T-helper 1 cell treated with Interleukin-12 subunit alpha and Interleukin-12 subunit beta and Interleukin-4 antibody, amounts not matched to agents 30 ng/mL and 1 ng/mL, for 36 hours (primary cell): ENCODE measurements around the gene ACAP1. TPM values are rescaled to one million over a fixed set of nuclear protein-coding genes. Genes with fewer than 3 reads are reported as not detected.

ENCODE experiments used
- intact Hi-C: fragments of 100-400 bp; cut with micrococcal nuclease; formaldehyde crosslinking; loops from one replicate; pipeline ENCODE4 v1.15.1; 2024
- total RNA-seq: library from RNA; stranded (reverse); gene quantifications from 2 replicates; pipeline ENCODE4 v1.2.3, GENCODE V29; 2022

The ACAP1 gene
- total RNA-seq, 1 donor from 2014 or later, result 701 TPM

DNA sequence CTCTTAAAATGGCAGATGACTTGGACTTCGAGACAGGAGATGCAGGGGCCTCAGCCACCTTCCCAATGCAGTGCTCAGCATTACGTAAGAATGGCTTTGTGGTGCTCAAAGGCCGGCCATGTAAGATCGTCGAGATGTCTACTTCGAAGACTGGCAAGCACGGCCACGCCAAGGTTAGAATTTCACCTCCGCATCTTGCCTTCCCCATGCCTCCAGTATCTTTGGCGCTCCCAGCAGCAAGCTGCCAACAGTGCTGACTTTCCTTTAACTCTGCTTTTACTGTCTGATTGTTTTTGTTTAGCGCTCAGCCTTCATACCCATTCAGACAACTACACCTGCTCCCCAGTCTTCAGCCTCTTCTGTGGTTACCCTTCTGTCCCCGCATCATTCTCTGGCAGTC, 26.7 kb upstream of the ACAP1 start:
- intact Hi-C loops, result loop anchor here (1.0 to 10.0 kb wide), 4 partner anchors 27 to 1822 kb away; partner anchors contain the start of genes ACAP1, DERL2, KIAA0753 and MIS12

DNA sequence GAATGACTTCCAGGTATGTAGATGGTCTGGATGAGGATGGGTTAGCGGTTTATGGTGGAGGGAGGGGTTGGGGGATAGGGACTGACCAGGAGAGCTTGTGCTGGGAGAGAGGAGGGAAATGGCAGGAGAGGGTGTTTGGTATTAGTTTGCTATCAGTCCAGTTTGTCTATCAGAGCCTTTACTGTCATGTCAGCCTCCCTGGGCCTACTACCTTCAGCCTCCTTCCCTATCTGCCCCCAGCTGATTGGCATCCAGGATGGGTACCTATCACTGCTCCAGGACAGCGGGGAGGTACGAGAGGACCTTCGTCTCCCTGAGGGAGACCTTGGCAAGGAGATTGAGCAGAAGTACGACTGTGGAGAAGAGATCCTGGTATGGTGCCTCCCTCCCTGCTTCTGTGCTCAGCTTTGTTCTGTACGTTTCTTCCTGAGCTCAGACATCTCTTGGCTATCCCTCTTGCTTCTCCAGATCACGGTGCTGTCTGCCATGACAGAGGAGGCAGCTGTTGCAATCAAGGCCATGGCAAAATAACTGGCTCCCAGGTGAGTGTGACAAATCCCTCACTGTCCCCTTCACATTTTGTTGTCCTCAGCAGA, 25.1 kb upstream of the ACAP1 start:
- intact Hi-C loops, result no loop called here

DNA sequence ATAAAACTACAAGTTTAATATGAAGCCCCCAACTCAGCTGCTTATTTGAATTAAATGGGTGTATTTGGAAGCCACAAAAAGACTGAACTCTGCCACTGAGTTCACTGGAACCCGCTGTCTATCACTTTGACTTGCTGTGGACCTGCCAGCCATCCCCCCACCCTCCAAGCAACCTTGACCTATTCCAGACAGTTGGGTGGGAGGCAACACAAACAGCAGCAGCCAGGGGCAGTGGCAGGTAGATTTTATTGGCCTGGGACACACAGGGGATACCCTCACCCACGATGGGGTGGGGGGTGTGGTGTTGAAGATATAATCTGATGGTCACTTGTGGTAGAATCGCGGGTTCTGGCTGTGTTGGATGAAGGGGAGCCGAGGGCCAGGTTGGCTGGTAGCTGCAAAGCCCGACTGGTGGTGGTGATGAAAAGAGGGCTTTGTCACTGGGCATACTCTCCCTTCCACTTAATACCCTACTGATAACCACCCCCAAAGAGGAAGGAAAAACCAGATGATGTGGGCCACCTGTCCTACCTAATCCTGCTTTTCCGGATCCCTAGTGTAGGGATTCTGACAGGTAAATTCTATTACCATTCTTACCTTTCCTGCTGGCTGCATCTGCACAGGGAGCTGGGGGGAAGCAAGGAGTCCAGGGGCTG, 23.8 kb upstream of the ACAP1 start:
- intact Hi-C loops, result no loop called here

DNA sequence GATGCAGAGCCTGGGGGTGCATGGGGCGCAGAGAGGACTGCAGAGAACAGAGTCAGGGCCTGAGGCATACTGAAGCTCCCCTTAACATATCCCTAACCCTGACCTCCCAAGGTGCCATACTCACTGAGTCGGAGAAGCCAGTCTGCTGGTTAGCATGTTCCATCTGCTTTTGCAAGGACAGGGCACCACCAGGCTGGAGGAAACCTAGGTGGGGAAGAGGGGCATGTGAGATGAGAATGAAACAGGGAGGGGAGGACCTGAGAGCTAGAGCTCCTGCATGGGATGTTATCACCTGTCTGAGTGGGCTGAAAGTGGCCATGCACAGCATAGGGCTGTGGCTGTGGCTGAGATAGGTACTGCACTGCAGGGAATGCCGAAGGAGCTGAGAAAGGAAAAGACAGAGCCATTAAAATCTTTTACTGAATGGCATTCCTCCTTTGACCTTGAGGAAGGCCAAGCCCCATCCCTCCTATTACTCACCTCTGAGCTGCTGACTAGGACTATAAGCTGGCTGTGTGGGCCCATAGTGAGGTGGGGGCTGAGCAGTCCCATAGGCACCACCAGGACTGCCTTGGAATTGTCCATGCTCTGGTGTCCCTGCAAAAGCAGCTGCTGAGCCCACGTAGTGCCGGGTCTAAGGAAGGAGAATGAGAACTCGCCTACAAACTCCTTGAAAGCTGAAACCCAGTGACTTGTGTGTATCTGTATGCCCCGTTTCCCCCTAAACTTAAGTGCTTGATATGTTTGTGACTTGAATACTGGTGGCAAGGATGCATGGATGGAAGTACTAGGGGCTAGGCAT, 23.0 kb upstream of the ACAP1 start:
- intact Hi-C loops, result no loop called here

DNA sequence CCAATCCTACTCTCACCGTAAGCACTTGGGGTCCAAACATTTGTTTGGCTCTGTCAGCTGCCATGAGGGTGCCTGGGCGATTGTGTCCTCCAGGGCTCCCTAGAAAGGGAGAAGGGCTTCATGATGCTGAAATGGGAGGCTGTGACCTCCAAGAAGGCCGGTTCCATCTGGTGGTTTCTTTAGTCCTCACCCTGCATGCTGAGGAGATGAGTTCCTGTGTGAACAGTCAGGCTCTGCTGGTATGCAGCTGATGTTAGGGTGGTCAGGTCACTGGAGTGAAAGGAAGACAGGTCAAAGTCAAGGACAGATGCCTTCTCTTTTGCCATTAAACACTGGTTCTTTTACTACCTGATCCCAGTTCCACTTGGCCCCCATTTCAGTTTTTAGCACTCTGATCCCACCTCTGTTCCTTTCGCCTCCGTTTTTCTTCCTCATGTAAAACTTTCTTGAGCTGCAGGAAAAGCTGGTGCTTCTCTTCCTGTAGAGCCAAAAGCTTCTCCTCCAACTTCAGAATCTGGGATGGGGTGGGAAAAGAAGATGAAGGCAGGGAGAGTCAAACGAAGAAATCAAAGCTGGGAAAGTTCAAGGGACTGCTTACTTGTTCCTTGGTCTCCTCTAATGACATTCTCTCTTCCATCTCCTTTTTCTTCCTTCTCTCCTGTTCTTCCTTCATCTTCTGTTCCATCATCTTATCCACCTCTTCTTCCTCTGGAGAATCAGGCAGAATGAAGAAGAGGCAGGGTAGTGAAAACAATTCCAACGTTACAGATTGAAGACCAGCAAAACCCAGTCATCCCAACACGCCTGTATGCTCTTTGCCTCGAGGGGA, 22.2 kb upstream of the ACAP1 start:
- intact Hi-C loops, result no loop called here

DNA sequence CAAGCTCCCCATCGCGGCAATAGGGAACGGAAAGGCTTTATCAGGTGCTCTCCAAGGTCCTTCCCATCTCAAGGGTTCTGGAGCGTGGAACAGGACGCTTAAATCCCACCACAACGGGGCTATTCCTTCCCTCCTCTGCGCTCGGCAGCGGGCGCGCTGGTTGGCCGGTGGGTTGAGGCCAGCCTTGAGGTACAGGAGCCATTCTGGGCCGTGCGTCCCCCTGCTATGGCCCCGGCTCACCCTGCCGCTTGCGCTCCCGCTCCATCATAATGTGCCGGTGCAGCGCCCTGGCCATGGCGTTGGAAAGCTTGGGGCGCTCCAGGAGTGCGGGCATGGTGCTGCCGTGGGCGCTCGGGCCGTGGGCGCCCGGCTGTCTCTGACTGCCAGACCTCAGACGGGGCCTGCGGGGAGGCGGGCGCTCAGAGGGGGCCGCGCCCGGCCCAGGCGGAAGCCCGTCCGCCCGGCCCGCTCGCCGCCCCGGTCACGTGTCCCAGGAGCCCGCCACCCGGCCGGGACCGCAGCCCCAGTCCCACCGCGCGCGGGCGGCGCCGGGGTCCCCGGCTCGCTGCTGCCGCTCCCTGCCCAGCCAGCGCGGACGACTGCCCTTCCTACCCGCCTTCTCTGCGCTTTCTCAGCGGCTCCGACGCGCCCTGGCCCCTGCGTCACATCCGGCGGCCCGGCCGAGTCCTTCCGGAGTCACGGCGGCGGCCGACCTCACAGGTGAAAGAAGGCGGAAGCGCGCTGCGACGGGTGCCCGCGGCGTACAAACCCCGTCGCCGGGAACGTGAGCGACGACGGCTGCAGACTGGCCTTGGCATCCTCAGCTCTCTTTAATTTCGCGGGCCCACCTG, 21.4 kb upstream of the ACAP1 start, which contains the start of gene GPS2:
GPS2 (minus strand) TSS at position 642 of the 851 bp plus-strand sequence; CDS start at position 334, 308 bp downstream.
- intact Hi-C loops, result loop anchor here (1.0 kb wide), 2 partner anchors 8 to 14 kb away; partner anchors contain the start of genes EIF5A and NEURL4

DNA sequence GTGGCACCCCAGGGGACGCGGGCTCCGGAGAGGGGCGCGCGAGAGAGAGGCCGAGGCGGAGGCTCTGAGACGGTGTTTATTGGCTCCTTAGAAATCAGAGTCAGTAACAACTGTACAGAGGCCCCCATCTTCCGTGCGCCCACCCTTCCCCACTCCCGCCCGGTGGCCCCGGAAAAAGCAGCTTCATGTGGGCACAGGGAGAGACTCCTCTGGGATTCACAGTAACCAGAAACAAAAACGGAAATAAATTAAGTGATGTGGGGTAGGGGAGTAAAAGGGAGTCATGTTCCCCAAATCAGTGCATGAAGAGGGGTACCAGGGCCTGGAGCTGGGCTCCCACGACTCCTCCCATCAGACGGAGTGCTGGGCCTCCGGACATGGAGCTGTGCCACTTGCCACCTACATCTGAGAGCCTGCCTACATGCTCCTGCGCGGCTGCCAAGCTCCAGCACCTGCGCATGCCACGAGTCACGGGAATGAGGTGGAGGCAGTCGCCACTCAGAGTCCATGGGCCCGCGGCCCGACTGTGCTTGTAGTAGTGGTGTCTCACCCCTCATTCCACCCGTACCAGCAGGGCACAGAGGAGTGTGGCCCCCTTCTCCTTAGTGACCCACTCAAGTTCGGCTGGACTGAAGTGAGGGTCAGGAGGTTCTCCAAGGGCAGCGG, 20.6 kb upstream of the ACAP1 start:
- intact Hi-C loops, result loop anchor here (1.0 kb wide), 2 partner anchors 8 to 14 kb away; partner anchors contain the start of genes EIF5A and NEURL4

DNA sequence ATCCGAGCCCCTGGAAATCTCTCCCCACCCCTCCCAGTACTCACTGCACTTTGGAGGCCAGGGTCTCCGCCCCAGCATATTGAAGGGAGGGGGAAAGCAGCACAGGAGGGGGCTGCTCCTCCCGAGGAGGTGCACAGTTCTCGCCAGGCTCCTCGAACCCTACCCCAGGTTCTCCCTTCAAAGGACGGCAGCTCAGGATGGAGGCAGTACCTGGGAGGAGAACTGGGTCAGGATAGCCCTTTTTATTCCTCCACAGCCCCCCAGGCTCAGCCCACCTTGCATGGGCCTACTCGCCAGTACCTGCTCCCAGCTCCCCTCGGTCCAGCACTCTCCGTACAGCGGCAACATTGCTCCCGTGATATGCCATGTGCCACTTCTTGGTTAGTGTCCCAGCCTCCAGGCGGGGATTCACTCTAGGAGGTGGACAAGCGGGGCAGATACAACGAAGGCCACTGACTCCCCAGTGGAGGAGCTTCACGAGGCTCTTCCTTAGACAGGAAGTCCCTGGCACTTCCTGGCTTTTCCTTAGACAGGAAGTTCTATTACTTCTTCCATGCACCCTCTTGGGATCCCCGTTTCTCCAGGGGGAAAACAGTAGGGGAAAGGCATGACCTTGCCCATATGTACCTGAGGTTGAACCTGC, 19.0 kb upstream of the ACAP1 start:
- intact Hi-C loops, result no loop called here

DNA sequence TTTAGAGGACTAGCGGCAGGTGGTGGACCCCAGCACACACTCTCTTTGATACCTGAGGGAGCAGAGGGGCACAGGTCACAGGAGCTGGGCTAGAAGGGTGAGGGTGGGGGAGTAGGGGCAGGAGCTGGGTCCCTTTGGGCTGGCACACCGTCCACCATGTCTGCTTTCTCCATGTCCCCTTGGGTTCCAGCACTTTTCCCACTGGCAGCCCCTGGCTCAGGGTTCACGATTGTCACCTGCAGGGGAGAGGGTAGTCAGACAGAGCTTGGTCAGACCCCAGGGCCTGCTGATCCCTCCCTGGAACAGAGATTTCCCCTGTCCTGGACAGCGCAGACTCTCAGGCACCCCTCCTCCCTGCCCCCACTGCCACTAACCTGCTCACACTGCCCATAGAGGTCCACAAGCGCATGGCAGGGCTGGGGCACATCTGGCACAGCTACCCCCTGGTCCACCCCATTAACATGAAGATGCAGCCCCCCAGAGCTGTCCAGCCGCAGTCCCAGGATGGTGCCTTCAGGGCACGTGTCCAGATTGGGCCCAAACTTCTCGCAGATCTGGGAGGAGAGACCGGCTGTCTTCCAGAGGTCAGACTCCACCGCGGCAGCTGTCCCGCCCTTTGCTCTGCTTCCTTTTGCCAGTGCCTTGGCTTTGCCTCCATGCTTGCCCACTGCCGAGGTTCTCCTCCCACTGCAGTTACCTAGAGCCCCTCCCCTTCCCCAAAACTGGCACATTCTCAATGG, 18.0 kb upstream of the ACAP1 start:
- intact Hi-C loops, result no loop called here

DNA sequence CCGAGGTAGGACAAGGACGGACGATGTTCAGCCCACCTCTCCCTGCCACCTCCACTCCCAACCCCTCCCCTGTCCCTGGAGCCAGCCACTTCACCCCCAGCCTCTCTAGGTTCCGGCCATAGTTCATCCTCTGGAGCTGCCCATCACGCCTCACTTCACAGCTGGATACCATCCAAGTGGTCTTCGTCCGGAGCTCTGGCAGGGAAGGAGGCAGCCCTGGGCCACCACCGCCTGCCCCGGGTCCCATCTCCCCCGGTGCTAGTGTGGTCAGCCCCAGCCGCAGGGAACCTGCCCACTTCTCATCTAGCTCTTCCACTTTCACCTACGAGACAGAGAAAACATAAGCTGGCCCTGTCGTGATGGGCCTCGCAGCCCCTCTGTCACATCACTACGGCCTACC, 14.9 kb upstream of the ACAP1 start:
- intact Hi-C loops, result no loop called here

DNA sequence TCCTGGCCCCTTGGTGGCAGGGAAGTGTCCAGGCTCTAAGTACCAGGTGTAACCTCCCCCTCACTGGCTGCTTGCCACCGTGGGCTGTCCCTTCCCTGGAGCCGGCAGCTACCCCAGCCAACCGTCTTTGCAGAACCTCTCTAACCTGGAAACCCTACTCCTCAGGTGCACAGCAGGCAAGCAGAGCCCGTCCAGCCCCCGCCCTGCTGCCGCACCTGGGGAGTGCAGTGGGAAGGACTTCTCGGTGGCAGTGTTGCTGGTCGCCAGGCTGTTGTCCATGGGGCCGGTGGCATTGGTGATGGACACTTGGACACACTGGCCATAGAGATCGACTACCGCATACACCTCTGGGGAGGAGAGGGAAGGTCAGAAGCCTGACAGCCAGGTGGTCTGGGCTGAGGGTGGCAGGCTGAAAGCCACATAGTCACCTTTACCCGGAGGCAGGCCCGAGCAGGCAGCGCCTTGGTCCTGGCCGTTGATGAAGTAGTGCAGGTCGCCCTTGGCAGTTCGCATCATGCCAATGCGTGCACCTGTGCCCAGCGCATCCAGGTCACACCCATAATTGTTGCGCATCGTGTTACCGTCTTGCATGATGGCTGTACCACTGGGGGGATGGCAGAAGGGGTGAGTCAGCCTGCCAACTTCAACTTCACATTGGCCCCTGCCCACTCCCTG, 13.7 kb upstream of the ACAP1 start:
- intact Hi-C loops, result no loop called here

DNA sequence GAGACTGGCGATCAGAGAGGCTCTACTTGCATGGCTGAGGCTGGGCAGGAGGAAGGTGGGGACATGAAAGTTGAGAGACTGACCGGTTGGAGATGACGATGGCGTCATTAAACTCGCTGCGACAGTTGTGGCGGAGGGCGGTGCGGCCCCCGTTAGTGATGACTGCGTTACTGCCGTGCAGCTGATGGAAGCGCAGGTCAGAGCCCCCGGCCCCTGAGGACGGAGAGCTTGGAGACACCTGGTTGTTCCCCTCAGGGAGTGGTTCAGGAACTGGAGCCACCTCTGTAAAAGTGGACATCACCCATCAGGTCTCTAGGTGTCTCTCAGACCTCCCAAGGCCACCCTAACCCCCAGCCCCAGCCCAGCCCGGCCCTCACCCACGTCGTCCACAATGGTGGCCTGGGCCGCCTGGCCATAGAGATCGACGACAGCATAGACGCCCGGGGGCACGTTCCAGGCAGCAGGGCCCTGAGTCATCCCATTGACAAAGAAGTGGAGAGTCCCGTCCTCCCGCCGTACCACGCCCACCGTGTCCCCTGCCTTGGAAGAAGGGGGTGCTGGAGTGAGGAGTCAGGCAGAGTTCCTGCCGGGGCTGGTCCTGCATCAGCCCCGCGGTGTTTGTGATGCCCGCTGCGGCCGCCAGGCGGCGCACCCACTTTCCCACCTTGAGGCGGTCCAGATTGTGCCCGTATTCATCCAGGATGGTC, 12.4 kb upstream of the ACAP1 start:
- intact Hi-C loops, result loop anchor here (1.0 kb wide), 2 partner anchors 21 to 27 kb away; no protein-coding TSS in a partner anchor

DNA sequence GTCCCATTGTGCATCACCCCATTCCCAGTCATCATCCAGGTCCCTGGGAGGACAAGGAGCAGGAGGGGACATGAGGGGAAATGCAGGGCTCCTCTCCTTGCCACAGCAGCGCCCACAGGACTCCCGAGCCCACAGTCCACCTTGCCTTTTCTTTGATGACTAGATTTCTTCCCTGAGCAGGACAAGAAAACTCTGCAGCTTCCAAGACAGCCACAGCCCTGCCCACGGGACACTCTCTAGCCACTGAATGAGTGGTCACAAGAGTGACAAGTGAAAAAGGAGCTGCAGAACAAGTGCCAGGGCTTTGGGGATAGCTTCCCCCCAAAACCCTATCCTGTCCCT, 11.9 kb upstream of the ACAP1 start:
- intact Hi-C loops, result loop anchor here (1.0 kb wide), 2 partner anchors 21 to 27 kb away; no protein-coding TSS in a partner anchor

DNA sequence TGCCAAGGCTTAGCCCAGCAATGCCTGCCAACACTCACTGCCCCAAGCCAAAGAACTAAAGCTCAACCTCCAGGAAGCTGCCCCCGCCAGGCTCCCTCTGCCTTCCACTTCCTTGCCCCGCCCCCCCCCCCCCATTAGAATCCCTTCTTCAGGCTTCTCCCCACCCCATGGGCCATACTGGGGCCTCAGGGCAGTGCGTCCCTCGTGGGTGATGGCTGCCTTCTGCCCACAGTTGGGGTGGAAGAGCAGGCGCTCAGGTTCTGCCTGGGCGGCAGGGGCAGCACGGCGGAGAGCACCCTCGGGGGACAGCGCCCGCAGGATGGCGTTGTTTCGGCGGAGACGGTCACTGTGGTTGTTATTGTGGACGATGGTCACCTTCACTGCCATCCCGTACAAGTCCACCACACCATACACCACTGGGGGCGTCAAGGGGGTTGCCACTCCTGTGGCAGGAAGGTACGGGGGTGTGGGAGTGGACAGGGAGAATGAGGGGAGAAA, 11.2 kb upstream of the ACAP1 start:
- intact Hi-C loops, result no loop called here

DNA sequence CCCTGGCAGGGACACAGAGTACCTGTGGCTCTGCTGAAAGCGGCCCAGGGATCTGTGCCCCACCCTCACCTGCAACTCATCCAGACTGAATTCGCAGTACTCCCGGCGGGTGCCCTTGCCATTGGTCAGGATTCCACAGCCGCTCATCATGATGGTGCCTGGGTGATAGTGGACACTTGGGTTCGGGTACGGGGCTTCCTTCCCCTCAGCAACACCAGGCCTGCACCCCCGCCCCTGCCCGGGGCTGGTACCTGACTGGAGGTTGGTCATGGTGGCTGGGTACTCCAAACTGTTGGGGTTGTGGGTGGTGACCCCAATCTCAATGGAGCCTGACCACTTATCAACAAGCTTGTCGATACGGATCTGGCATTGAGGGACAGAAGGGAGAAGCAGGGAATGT, 10.1 kb upstream of the ACAP1 start:
- intact Hi-C loops, result no loop called here

DNA sequence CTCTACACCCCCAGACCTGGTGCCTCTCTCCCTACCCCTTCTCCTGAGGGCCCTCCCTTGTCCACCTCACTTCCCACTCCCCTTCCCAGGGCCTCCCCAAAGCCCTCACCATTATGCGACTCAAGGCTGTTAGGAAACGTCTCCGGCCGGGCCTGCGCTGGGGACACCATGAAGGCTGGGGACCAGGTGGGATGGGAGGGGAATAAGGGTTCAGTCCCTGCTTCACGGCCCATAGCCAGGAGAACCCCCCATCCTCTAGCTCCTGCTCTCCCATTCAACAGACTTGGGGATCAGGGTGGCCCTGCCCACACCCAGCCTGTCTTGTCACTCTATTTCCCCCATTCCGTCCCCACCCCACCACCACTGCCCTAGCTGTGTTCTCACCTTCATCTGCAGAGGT, 9.3 kb upstream of the ACAP1 start:
- intact Hi-C loops, result no loop called here

DNA sequence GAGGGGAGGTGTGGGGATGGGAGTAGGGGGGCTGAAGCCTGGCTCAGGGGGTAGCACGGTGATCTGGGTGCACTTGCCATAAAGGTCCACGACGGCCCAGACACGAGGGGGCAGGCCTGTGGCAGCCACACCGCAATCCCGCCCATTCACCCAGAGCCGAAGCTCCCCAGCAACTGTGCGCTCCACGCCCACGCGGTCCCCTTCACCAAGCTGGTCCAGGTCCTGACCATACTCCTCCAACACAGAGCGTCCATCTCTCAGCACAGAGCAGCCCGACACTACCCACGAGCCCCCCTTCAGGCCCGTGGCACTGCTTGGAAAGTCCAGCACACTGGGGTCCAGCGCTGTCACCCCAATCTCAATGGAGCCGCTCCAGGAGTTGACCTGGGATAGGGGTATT, 8.8 kb upstream of the ACAP1 start:
- intact Hi-C loops, result no loop called here
